ENCODE data around the gene SRCAP. TPM values are rescaled to one million over a fixed set of nuclear protein-coding genes. Genes with fewer than 3 reads are reported as not detected.
"Not testable (repeated sequence)": the region's sequence is repeated elsewhere in the genome, so short reads cannot be mapped to it uniquely, and the experiment has no call there.

The SRCAP gene
- total RNA-seq, 1 donor from 2014 or later: 60.1 TPM

GRCh38 chr16:30699615-30700099 is 686 bp downstream of the SRCAP start:
- Mint-ChIP-seq H3K36me3 (ENCODE audit: unreplicated experiment) (no peaks in the 10 kb centered on the region), H3K27me3 (ENCODE audit: unreplicated experiment) (peaks cover 13% of the 10 kb centered on the region), H3K27ac (ENCODE audit: unreplicated experiment) (peak overlapping the region; percentile 88)

DNA sequence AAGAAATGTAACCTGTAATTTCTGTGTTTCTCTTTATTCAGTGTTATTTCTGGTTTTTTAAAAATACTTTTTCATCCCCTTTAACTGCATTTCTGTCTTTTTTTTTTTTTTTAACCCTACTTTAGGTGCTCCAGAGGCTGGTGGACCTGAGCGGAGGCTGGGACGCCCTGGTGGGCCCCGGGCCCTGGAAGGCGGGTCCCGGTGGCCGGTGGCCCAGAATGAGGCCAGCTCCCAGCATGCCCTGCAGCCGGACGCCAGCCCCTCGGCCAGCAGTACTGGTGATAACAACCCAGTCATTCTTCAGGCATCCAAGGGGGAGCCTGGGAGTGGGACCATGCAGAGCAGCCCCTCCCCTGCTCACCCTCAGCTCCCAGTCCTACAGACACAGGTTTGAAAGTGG is 1.5 kb downstream of the SRCAP start:
- Mint-ChIP-seq H3K27ac (ENCODE audit: unreplicated experiment) (peak overlapping the region; percentile 28), H3K4me1 (ENCODE audit: low read depth, unreplicated experiment) (peaks cover 6% of the 10 kb centered on the region), H3K36me3 (ENCODE audit: unreplicated experiment) (no peaks in the 10 kb centered on the region), H3K9me3 (ENCODE audit: unreplicated experiment) (peaks cover 11% of the 10 kb centered on the region), H3K27me3 (ENCODE audit: unreplicated experiment) (peaks cover 12% of the 10 kb centered on the region), H3K4me3 (ENCODE audit: unreplicated experiment) (no peak overlapping the region)
- TF ChIP-seq, protein P1, sequence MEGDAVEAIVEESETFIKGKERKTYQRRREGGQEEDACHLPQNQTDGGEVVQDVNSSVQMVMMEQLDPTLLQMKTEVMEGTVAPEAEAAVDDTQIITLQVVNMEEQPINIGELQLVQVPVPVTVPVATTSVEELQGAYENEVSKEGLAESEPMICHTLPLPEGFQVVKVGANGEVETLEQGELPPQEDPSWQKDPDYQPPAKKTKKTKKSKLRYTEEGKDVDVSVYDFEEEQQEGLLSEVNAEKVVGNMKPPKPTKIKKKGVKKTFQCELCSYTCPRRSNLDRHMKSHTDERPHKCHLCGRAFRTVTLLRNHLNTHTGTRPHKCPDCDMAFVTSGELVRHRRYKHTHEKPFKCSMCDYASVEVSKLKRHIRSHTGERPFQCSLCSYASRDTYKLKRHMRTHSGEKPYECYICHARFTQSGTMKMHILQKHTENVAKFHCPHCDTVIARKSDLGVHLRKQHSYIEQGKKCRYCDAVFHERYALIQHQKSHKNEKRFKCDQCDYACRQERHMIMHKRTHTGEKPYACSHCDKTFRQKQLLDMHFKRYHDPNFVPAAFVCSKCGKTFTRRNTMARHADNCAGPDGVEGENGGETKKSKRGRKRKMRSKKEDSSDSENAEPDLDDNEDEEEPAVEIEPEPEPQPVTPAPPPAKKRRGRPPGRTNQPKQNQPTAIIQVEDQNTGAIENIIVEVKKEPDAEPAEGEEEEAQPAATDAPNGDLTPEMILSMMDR (IDR thresholded peaks at IDR 0.05; ENCODE audit: partially characterized antibody, unreplicated experiment): no peak
- no peak for DNase-seq

More at GRCh38 chr16:30699615-30700099, 686 bp downstream of the SRCAP start:
- peaks cover 6% of the 10 kb centered on the region for H3K4me1 Mint-ChIP-seq (ENCODE audit: low read depth, unreplicated experiment)
- TF ChIP-seq, protein P1 (IDR thresholded peaks at IDR 0.05; ENCODE audit: partially characterized antibody, unreplicated experiment): no peak
- peak overlapping the region; percentile 99 for H3K4me3 Mint-ChIP-seq (ENCODE audit: unreplicated experiment)
- no peak for DNase-seq
- peaks cover 11% of the 10 kb centered on the region for H3K9me3 Mint-ChIP-seq (ENCODE audit: unreplicated experiment)

- peaks cover 10% of the 10 kb centered on the region for H3K27me3 Mint-ChIP-seq (ENCODE audit: unreplicated experiment)
- H3K4me1 Mint-ChIP-seq (ENCODE audit: low read depth, unreplicated experiment): peaks cover 6% of the 10 kb centered on the region
- H3K36me3 Mint-ChIP-seq (ENCODE audit: unreplicated experiment): no peaks in the 10 kb centered on the region
- peaks cover 11% of the 10 kb centered on the region for H3K9me3 Mint-ChIP-seq (ENCODE audit: unreplicated experiment)
- peak overlapping the region; percentile 28 for H3K27ac Mint-ChIP-seq (ENCODE audit: unreplicated experiment)
- no peak for DNase-seq
- TF ChIP-seq, protein P1 (IDR thresholded peaks at IDR 0.05; ENCODE audit: partially characterized antibody, unreplicated experiment): no peak
- no peak overlapping the region for H3K4me3 Mint-ChIP-seq (ENCODE audit: unreplicated experiment)
These were observed 2.0 kb downstream of the SRCAP start for GRCh38 chr16:30700971-30701370.

GRCh38 chr16:30703071-30703470 is 4.1 kb downstream of the SRCAP start:
- not testable (repeated sequence) for DNase-seq; H3K4me3 Mint-ChIP-seq (ENCODE audit: unreplicated experiment); H3K9me3 Mint-ChIP-seq (ENCODE audit: unreplicated experiment); H3K27me3 Mint-ChIP-seq (ENCODE audit: unreplicated experiment); H3K36me3 Mint-ChIP-seq (ENCODE audit: unreplicated experiment); H3K4me1 Mint-ChIP-seq (ENCODE audit: low read depth, unreplicated experiment); H3K27ac Mint-ChIP-seq (ENCODE audit: unreplicated experiment)

DNA sequence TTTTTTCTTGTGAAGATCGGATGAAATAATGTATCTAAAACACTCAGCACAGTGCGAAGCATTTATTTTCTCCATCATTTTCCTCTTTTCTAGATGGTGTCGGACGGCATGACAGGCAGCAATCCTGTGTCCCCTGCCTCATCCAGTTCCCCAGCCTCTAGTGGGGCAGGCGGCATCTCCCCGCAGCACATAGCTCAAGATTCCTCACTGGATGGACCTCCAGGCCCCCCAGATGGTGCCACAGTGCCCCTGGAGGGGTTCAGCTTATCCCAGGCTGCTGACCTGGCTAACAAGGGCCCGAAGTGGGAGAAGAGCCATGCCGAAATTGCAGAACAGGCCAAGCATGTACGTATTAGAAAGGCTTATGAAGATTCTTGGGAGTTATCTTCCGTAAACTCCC is 5.0 kb downstream of the SRCAP start:
- DNase-seq: no peak
- H3K36me3 Mint-ChIP-seq (ENCODE audit: unreplicated experiment): no peaks in the 10 kb centered on the region
- TF ChIP-seq, protein P1 (IDR thresholded peaks at IDR 0.05; ENCODE audit: partially characterized antibody, unreplicated experiment): no peak

More for the DNA sequence above, 5.0 kb downstream of the SRCAP start:
- H3K4me1 Mint-ChIP-seq (ENCODE audit: low read depth, unreplicated experiment): peaks cover 6% of the 10 kb centered on the region
- H3K27ac Mint-ChIP-seq (ENCODE audit: unreplicated experiment): no peak overlapping the region
- peaks cover 8% of the 10 kb centered on the region for H3K27me3 Mint-ChIP-seq (ENCODE audit: unreplicated experiment)
- peaks cover 5% of the 10 kb centered on the region for H3K9me3 Mint-ChIP-seq (ENCODE audit: unreplicated experiment)
- H3K4me3 Mint-ChIP-seq (ENCODE audit: unreplicated experiment): no peak overlapping the region
